Caco-2 (cell line): ENCODE results near the gene TEDC2. TPM values are rescaled to one million over a fixed set of nuclear protein-coding genes. Genes with fewer than 3 reads are reported as not detected.

Experiments
- BruUV-seq: library from RNA; stranded (reverse); fragments of 400-500 nt; replicated peaks from 2 replicates; lab custom pipeline; 2021; lab: Mats Ljungman, UMichigan
- CTCF ChIA-PET: fragments of 300-600 bp; sonication (Branson Sonifier 250); formaldehyde crosslinking; loops from one replicate; lab custom pipeline; 2022; ENCODE audit warnings: antibody characterized with exemption; lab: Charles Lee
- POLR2A ChIA-PET: fragments of 300-600 bp; sonication (Branson Sonifier 250); formaldehyde crosslinking; loops from one replicate; lab custom pipeline; 2022; ENCODE audit warnings: antibody characterized with exemption; lab: Charles Lee
- DNase-seq, 2 experiments: peaks; one replicate each; pipeline versions ENCODE4 v3.0.0 to v3.0.0-alpha.2; 2020 to 2022
- H3K27me3 ChIP-seq: replicated peaks from 2 replicates; pipeline ENCODE4 v1.6.0; 2011; ENCODE audit warnings: low read length; ENCODE audit not compliant: control insufficient read depth, insufficient read depth
- H3K36me3 ChIP-seq: 2 replicates; pipeline ENCODE4 v1.5.1; 2011; ENCODE audit warnings: low read length; ENCODE audit not compliant: control insufficient read depth, insufficient read depth
- H3K4me1 ChIP-seq: fragments of 250-450 bp; sonication (Bioruptor Pico); 2 replicates; pipeline ENCODE4 v1.5.1; 2020; ENCODE audit warnings: mild to moderate bottlenecking
- H3K4me3 ChIP-seq: 2 replicates; pipeline ENCODE4 v1.5.1; 2011; ENCODE audit warnings: low read depth, mild to moderate bottlenecking, control low read depth, low read length
- H3K9me3 ChIP-seq: fragments of 250-450 bp; sonication (Bioruptor Pico); 2 replicates; pipeline ENCODE4 v1.5.1; 2020; ENCODE audit warnings: mild to moderate bottlenecking, moderate library complexity
- H3K27ac Mint-ChIP-seq: one replicate; pipeline ENCODE4 v1.8.0; 2022; ENCODE audit warnings: mixed read lengths; ENCODE audit not compliant: unreplicated experiment
- H3K27me3 Mint-ChIP-seq: one replicate; pipeline ENCODE4 v1.8.0; 2022; ENCODE audit warnings: mixed read lengths; ENCODE audit not compliant: insufficient read depth, unreplicated experiment
- H3K36me3 Mint-ChIP-seq: one replicate; pipeline ENCODE4 v1.8.0; 2022; ENCODE audit warnings: mild to moderate bottlenecking, mixed read lengths; ENCODE audit not compliant: insufficient read depth, unreplicated experiment
- H3K4me1 Mint-ChIP-seq: one replicate; pipeline ENCODE4 v1.8.0; 2022; ENCODE audit warnings: low read depth, mixed read lengths; ENCODE audit not compliant: unreplicated experiment
- H3K4me3 Mint-ChIP-seq: one replicate; pipeline ENCODE4 v1.8.0; 2022; ENCODE audit warnings: mild to moderate bottlenecking, moderate library complexity, mixed read lengths; ENCODE audit not compliant: unreplicated experiment
- H3K9me3 Mint-ChIP-seq: one replicate; pipeline ENCODE4 v1.8.0; 2022; ENCODE audit warnings: mixed read lengths; ENCODE audit not compliant: unreplicated experiment
- intact Hi-C: fragments of 100-400 bp; cut with micrococcal nuclease; formaldehyde crosslinking; loops from one replicate; pipeline ENCODE4 v1.10.0; 2022; ENCODE audit not compliant: unreplicated experiment
- total RNA-seq: library from RNA; stranded (reverse); gene quantifications from 2 replicates; pipeline ENCODE4 v1.2.3, GENCODE V29; 2022
- TF ChIP-seq, protein P1 (sequence below), 2 experiments: fragments of 200-600 bp in 1 of 2; IDR thresholded peaks; 1 replicate in 1 of 2; 2 replicates in 1 of 2; pipeline versions ENCODE4 v1.5.1 to v1.8.0; 2011 to 2022; ENCODE audit warnings: antibody characterized with exemption in 1 of 2, control low read depth in 1 of 2, inconsistent platforms in 1 of 2, low read depth in 1 of 2, low read length in 1 of 2, mild to moderate bottlenecking in 1 of 2, moderate library complexity in 1 of 2; ENCODE audit not compliant: insufficient read depth in 1 of 2, severe bottlenecking in 1 of 2, unreplicated experiment in 1 of 2

TEDC2 gene
- total RNA-seq, 1 experiment from 2014 or later, result 29.0 TPM

DNA sequence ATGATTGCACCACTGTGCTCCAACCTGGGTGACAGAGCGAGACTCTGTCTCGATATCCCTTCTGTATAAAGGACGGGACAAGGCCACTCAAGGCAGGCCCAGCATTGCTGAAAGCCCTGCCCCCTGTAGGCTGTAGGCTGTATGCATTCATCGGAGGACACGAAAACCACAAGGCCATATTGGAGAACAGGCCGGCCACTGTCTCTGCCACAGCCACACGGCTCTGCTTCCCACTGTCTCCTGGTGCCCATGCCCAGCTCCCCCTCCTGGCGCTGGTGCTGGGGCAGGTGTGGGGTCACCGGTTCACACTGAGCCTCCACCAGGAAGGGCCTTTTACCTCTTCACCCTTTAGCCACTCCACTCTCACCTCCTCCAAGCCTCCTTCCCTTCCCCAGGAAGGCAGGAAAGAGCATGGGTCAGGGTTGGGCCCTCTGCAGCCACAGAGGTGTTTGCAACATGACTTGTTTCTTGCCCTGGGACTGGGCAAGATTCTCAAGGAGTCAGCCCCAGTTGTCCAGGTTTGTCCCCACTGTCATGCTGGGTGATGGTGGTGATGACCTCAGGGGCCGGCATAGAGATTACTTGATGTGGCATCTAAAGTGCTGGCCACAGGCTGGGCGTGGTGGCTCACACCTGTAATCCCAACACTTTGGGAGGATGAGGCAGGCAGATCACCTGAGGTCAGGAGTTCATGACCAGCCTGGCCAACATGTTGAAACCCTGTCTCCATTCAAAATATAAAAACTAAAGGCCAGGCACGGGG, 5.9 kb downstream of the TEDC2 start:
- Mint-ChIP-seq H3K4me1 (peaks cover 6% of the 10 kb centered on the region), H3K4me3 (no peak overlapping the region), H3K27ac (no peak overlapping the region), H3K27me3 (no peaks in the 10 kb centered on the region), H3K36me3 (peaks cover 27% of the 10 kb centered on the region), H3K9me3 (no peaks in the 10 kb centered on the region)
- H3K27me3 ChIP-seq, result no peaks in the 10 kb centered on the region
- TF ChIP-seq, protein P1, sequence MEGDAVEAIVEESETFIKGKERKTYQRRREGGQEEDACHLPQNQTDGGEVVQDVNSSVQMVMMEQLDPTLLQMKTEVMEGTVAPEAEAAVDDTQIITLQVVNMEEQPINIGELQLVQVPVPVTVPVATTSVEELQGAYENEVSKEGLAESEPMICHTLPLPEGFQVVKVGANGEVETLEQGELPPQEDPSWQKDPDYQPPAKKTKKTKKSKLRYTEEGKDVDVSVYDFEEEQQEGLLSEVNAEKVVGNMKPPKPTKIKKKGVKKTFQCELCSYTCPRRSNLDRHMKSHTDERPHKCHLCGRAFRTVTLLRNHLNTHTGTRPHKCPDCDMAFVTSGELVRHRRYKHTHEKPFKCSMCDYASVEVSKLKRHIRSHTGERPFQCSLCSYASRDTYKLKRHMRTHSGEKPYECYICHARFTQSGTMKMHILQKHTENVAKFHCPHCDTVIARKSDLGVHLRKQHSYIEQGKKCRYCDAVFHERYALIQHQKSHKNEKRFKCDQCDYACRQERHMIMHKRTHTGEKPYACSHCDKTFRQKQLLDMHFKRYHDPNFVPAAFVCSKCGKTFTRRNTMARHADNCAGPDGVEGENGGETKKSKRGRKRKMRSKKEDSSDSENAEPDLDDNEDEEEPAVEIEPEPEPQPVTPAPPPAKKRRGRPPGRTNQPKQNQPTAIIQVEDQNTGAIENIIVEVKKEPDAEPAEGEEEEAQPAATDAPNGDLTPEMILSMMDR (IDR thresholded peaks at IDR 0.05; ENCODE audit: insufficient read depth in 1 of 2, low read depth in 1 of 2, low read length in 1 of 2, severe bottlenecking in 1 of 2, unreplicated experiment in 1 of 2), result no peak
- H3K4me3 ChIP-seq, result no peak overlapping the region
- H3K9me3 ChIP-seq, result no peaks in the 10 kb centered on the region
- ChIA-PET POLR2A (no interaction called here), CTCF (no interaction called here)
- BruUV-seq, result no TSS peak
- intact Hi-C loops, result no loop called here
- H3K36me3 ChIP-seq, result no peaks in the 10 kb centered on the region
- H3K4me1 ChIP-seq, result peaks cover 20% of the 10 kb centered on the region
- no peak for DNase-seq

DNA sequence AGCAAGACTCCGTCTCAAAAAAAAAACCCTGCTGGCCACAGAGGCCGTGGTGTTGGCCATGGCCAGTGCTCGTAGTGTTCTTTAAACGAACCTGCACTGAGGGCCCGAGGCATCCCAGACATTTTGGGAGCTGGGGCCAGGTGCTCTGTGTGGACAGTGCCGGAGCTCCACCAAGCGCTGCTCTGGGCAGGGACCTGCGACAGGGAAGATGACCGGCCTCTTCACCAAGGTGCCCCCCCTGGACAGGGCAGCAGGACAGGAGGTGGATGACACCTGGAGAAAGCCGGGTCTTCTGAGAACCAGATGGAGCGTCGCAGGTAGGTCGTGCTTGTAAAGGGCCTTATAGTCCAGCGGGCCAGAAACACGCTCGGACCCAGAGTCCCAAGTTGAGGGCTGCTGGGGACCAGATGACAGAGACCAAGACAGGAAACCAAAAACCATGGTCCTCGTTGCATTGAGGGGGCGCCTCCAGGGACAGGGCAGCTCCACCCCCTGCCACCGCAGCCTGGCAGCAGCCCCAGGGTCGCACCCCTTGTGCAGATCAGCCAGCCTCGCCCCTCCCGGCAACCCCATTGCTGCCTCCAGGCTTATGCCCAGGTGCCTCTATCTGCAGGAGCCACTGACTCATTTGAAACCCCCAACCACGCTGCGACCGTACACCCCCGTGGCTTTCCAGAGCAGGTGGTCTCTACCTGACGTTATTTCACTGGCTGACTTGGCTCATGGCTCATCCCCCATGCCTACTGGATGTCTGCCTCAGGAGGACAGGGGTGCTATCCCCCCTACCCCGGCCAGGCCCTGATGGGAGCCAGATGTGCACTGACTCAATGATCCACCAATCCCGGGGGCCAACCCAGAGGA, 7.0 kb downstream of the TEDC2 start:
- no peaks in the 10 kb centered on the region for H3K9me3 Mint-ChIP-seq
- peaks cover 20% of the 10 kb centered on the region for H3K36me3 Mint-ChIP-seq
- Histone ChIP-seq H3K27me3 (no peaks in the 10 kb centered on the region), H3K36me3 (no peaks in the 10 kb centered on the region), H3K9me3 (no peaks in the 10 kb centered on the region), H3K4me3 (peak overlapping the region; percentile 47; the same call in 1 of the 2 replicates), H3K4me1 (peaks cover 20% of the 10 kb centered on the region)
- H3K4me3 Mint-ChIP-seq, result peak overlapping the region; percentile 80
- TF ChIP-seq, protein P1 (IDR thresholded peaks at IDR 0.05; ENCODE audit: insufficient read depth in 1 of 2, low read depth in 1 of 2, low read length in 1 of 2, severe bottlenecking in 1 of 2, unreplicated experiment in 1 of 2), result no peak
- DNase-seq, result no peak
- no TSS peak for BruUV-seq
- POLR2A ChIA-PET, result no interaction called here
- CTCF ChIA-PET, result no interaction called here
- intact Hi-C loops, result no loop called here
- peaks cover 6% of the 10 kb centered on the region for H3K4me1 Mint-ChIP-seq
- H3K27ac Mint-ChIP-seq, result peak overlapping the region; percentile 42
- no peaks in the 10 kb centered on the region for H3K27me3 Mint-ChIP-seq

DNA sequence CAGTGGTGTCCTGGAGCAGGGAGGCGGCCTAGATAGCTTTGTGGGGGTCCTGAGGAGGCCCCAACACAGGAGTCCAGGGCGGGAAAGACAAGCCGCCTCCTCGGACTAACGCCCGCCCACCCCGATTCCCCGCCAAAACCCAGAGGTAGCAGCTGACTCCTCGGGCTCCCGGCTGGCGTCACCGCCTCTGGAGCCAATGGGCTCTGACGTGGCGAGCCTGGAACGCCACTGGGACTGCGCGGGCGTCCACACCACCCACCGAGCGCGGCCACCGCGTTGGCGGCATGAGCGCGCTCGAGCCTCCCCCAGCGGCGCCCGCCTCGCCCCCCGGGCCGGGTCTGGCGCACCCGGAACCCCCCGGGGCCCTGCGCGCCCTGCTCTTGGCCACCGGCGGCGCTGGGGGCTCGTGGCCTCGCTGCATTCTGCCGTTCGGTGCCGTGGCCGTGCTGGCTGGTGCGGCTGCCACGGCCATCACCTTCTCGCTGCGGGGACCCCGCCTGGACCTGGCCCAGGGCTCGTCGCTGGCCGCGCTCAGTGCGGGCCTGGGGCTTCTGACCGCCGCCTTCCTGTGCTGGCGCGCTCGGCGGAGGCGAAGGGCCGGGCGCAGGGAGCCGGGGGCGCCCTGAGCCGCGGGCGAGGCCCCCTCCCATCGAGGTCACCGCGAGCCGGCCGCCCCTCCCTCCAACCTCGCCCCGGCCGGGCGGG, 7.8 kb downstream of the TEDC2 start:
- Mint-ChIP-seq H3K4me1 (peaks cover 6% of the 10 kb centered on the region), H3K27ac (peak overlapping the region; percentile 55), H3K36me3 (peaks cover 14% of the 10 kb centered on the region), H3K27me3 (no peaks in the 10 kb centered on the region), H3K4me3 (peak overlapping the region; percentile 80), H3K9me3 (no peaks in the 10 kb centered on the region)
- Histone ChIP-seq H3K36me3 (no peaks in the 10 kb centered on the region), H3K4me1 (peaks cover 27% of the 10 kb centered on the region), H3K9me3 (no peaks in the 10 kb centered on the region), H3K4me3 (peak overlapping the region; percentile 47), H3K27me3 (no peaks in the 10 kb centered on the region)
- CTCF ChIA-PET, result interaction anchor here (0.5 to 1.7 kb wide), 4 partner anchors 8 to 536 kb away, joined by 3 to 14 read pairs (median 3); partner anchors contain the start of gene TEDC2
- peak; percentile 75 to 78 for DNase-seq
- POLR2A ChIA-PET, result interaction anchor here (0.6 to 0.7 kb wide), 3 partner anchors 135 to 682 kb away, joined by 4 to 8 read pairs (median 7); no protein-coding TSS in a partner anchor
- TF ChIP-seq, protein P1 (IDR thresholded peaks at IDR 0.05; ENCODE audit: insufficient read depth in 1 of 2, low read depth in 1 of 2, low read length in 1 of 2, severe bottlenecking in 1 of 2, unreplicated experiment in 1 of 2), result peak in 1 of 2 experiments; percentile 14
- BruUV-seq, result no TSS peak
- intact Hi-C loops, result no loop called here
